Measurements from ENCODE around the gene CALHM2. TPM values are rescaled to one million over a fixed set of nuclear protein-coding genes. Genes with fewer than 3 reads are reported as not detected.

The CALHM2 gene
- total and polyA plus RNA-seq, 2 donors (not counting 3 experiments of a cell fraction or from before 2014, with no cell fraction given): 32.1 to 38.4 TPM

GRCh38 chr10:103455235-103455634 is 3.1 kb upstream of the CALHM2 start:
- CTCF ChIA-PET: no interaction called here

GRCh38 chr10:103454026-103454425 is 1.9 kb upstream of the CALHM2 start:
- H3K79me2 ChIP-seq (ENCODE audit: control insufficient read depth, insufficient read depth, low read length): no peaks in the 10 kb centered on the region
- dilution Hi-C loops (cut with MboI; ENCODE audit: extremely low pct_ligation_motif_present, low sequenced_read_pairs): no loop called here
- H3K4me1 ChIP-seq (ENCODE audit: control insufficient read depth, extremely low read depth, insufficient read depth, low read length): peaks cover 33% of the 10 kb centered on the region
- no TSS peak for BruUV-seq (replicated peaks)
- H3K27me3 ChIP-seq (ENCODE audit: control insufficient read depth in 2 of 2, insufficient read depth in 2 of 2, low read length in 2 of 2): no peaks in the 10 kb centered on the region
- DNase-seq (ENCODE audit: low read depth, low spot score): no peak
- no peak overlapping the region for H2AFZ ChIP-seq (ENCODE audit: low read depth, low read length)
- H3K27ac ChIP-seq (ENCODE audit: insufficient read depth, low read depth, low read length): no peak overlapping the region
- FAIRE-seq: no peak
- no peaks in the 10 kb centered on the region for H3K9me3 ChIP-seq (replicated peaks; ENCODE audit: control insufficient read depth, insufficient read depth, low read length)
- no peak overlapping the region for H3K4me2 ChIP-seq (ENCODE audit: insufficient read depth, low read length)
- TF ChIP-seq POLR2A (IDR thresholded peaks at IDR 0.05; ENCODE audit: low read depth, low read length) (no peak), CTCF (IDR thresholded peaks at IDR 0.05; ENCODE audit: extremely low read depth in 1 of 2, insufficient read depth in 1 of 2, low read depth in 1 of 2, low read length in 2 of 2) (no peak), POLR2AphosphoS5 (IDR thresholded peaks at IDR 0.05; ENCODE audit: insufficient read depth, low read depth, low read length) (no peak), JUN (IDR thresholded peaks at IDR 0.05; ENCODE audit: borderline replicate concordance, insufficient read depth, insufficient read length, low read depth) (no peak), FOS (IDR thresholded peaks at IDR 0.05; ENCODE audit: borderline replicate concordance, insufficient read depth, low read length) (no peak), MYC (IDR thresholded peaks at IDR 0.05; ENCODE audit: low read depth, low read length) (no peak), MAX (IDR thresholded peaks at IDR 0.05; ENCODE audit: insufficient read depth, insufficient read length) (no peak)
- H3K9ac ChIP-seq (replicated peaks; ENCODE audit: extremely low read depth, insufficient read depth, low read length): no peak overlapping the region
- H4K20me1 ChIP-seq (replicated peaks; ENCODE audit: control insufficient read depth, extremely low read depth, insufficient read depth, low read length): no peaks in the 10 kb centered on the region
- ChIA-PET CTCF (interaction anchor here (0.9 to 1.7 kb wide), 2 partner anchors 15 to 29 kb away, joined by 3 to 6 read pairs; no protein-coding TSS in a partner anchor), POLR2A (no interaction called here)
- intact Hi-C loops (cut with micrococcal nuclease): no loop called here
- no peaks in the 10 kb centered on the region for H3K9me1 ChIP-seq (replicated peaks; ENCODE audit: control insufficient read depth, extremely low read depth, insufficient read depth, low read length)
- H3K4me3 ChIP-seq (replicated peaks in 1 of 3; ENCODE audit: insufficient read depth in 1 of 3, low read depth in 1 of 3, low read length in 3 of 3): no peak overlapping the region
- peaks cover 0 to 4% of the 10 kb centered on the region in 2 experiments for H3K36me3 ChIP-seq (ENCODE audit: control insufficient read depth in 2 of 2, extremely low read depth in 1 of 2, insufficient read depth in 2 of 2, low read length in 2 of 2)

More at GRCh38 chr10:103455235-103455634, 3.1 kb upstream of the CALHM2 start:
- Histone ChIP-seq H3K79me2 (ENCODE audit: control insufficient read depth, insufficient read depth, low read length) (no peaks in the 10 kb centered on the region), H4K20me1 (replicated peaks; ENCODE audit: control insufficient read depth, extremely low read depth, insufficient read depth, low read length) (no peaks in the 10 kb centered on the region), H3K4me1 (ENCODE audit: control insufficient read depth, extremely low read depth, insufficient read depth, low read length) (peaks cover 22% of the 10 kb centered on the region), H3K4me2 (ENCODE audit: insufficient read depth, low read length) (no peak overlapping the region), H3K9me3 (replicated peaks; ENCODE audit: control insufficient read depth, insufficient read depth, low read length) (no peaks in the 10 kb centered on the region), H3K36me3 (ENCODE audit: control insufficient read depth in 2 of 2, extremely low read depth in 1 of 2, insufficient read depth in 2 of 2, low read length in 2 of 2) (no peaks in the 10 kb centered on the region), H3K9ac (replicated peaks; ENCODE audit: extremely low read depth, insufficient read depth, low read length) (no peak overlapping the region), H3K27me3 (ENCODE audit: control insufficient read depth in 2 of 2, insufficient read depth in 2 of 2, low read length in 2 of 2) (no peaks in the 10 kb centered on the region), H3K4me3 (replicated peaks in 1 of 3; ENCODE audit: insufficient read depth in 1 of 3, low read depth in 1 of 3, low read length in 3 of 3) (no peak overlapping the region), H2AFZ (ENCODE audit: low read depth, low read length) (no peak overlapping the region), H3K9me1 (replicated peaks; ENCODE audit: control insufficient read depth, extremely low read depth, insufficient read depth, low read length) (no peaks in the 10 kb centered on the region), H3K27ac (ENCODE audit: insufficient read depth, low read depth, low read length) (no peak overlapping the region)
- FAIRE-seq: no peak
- POLR2A ChIA-PET: no interaction called here
- TF ChIP-seq POLR2A (IDR thresholded peaks at IDR 0.05; ENCODE audit: low read depth, low read length) (no peak), MAX (IDR thresholded peaks at IDR 0.05; ENCODE audit: insufficient read depth, insufficient read length) (no peak)
- dilution Hi-C loops (cut with MboI; ENCODE audit: extremely low pct_ligation_motif_present, low sequenced_read_pairs): no loop called here
- intact Hi-C loops (cut with micrococcal nuclease): no loop called here
- BruUV-seq (replicated peaks): no TSS peak
- no peak for DNase-seq (ENCODE audit: low read depth, low spot score)

All from endothelial cell of umbilical vein (primary cell).